SK-N-SH treated with all-trans-retinoic acid at 6 μM for 48 hours (cell line): ENCODE results near the gene DOCK7.

ENCODE experiments used
- ATAC-seq: fragments of 200-7000 bp; cut with Tn5 transposase; 3 replicates; pipeline ENCODE4 v1.9.1; 2020; ENCODE audit warnings: mild to moderate bottlenecking, moderate library complexity
- ARNTL ChIP-seq: fragments of 450-650 bp; formaldehyde crosslinking; IDR thresholded peaks from 2 replicates; pipeline ENCODE4 v1.5.0; 2020; ENCODE audit warnings: low read depth, mild to moderate bottlenecking, moderate library complexity, borderline replicate concordance
- BACH2 ChIP-seq: fragments of 250-450 bp; sonication (Bioruptor Pico); IDR thresholded peaks from 2 replicates; pipeline ENCODE4 v1.9.0; 2021; ENCODE audit warnings: mild to moderate bottlenecking, borderline replicate concordance
- CSDC2 ChIP-seq: fragments of 250-450 bp; sonication (Bioruptor Pico); IDR thresholded peaks from 2 replicates; pipeline ENCODE4 v1.5.0; 2020; ENCODE audit warnings: mild to moderate bottlenecking, moderate library complexity
- CSRNP3 ChIP-seq: fragments of 250-450 bp; sonication (Bioruptor Pico); IDR thresholded peaks from 2 replicates; pipeline ENCODE4 v1.5.1; 2021; ENCODE audit warnings: mild to moderate bottlenecking, moderate library complexity
- ESRRG ChIP-seq: fragments of 250-450 bp; sonication (Bioruptor Pico); IDR thresholded peaks from 2 replicates; pipeline ENCODE4 v1.6.1; 2021; ENCODE audit warnings: mild to moderate bottlenecking
- GLIS3 ChIP-seq: fragments of 250-450 bp; sonication (Bioruptor Pico); IDR thresholded peaks from 2 replicates; pipeline ENCODE4 v1.5.0; 2020; ENCODE audit warnings: mild to moderate bottlenecking, moderate library complexity
- PATZ1 ChIP-seq: fragments of 250-450 bp; sonication (Bioruptor Pico); IDR thresholded peaks from 2 replicates; pipeline ENCODE4 v1.8.0; 2020; ENCODE audit warnings: mild to moderate bottlenecking, moderate library complexity, borderline replicate concordance
- PPARA ChIP-seq: fragments of 250-450 bp; sonication (Bioruptor Pico); IDR thresholded peaks from 2 replicates; pipeline ENCODE4 v1.5.0; 2020; ENCODE audit warnings: mild to moderate bottlenecking, borderline replicate concordance
- RARB ChIP-seq: fragments of 250-450 bp; sonication (Bioruptor Pico); IDR thresholded peaks from 2 replicates; pipeline ENCODE4 v1.8.0; 2021; ENCODE audit warnings: mild to moderate bottlenecking, moderate library complexity
- SNAI2 ChIP-seq: fragments of 250-450 bp; sonication (Bioruptor Pico); IDR thresholded peaks from 2 replicates; pipeline ENCODE4 v1.5.0; 2020; ENCODE audit warnings: mild to moderate bottlenecking, moderate library complexity
- TCF4 ChIP-seq: fragments of 250-450 bp; sonication (Bioruptor Pico); IDR thresholded peaks from 2 replicates; pipeline ENCODE4 v1.8.0; 2021; ENCODE audit warnings: mild to moderate bottlenecking, moderate library complexity, borderline replicate concordance
- TOX ChIP-seq: fragments of 250-450 bp; sonication (Bioruptor Pico); IDR thresholded peaks from 2 replicates; pipeline ENCODE4 v1.8.0; 2021; ENCODE audit warnings: mild to moderate bottlenecking, moderate library complexity, borderline replicate concordance
- TSHZ2 ChIP-seq: fragments of 250-450 bp; sonication (Bioruptor Pico); IDR thresholded peaks from 2 replicates; pipeline ENCODE4 v1.5.0; 2020; ENCODE audit warnings: mild to moderate bottlenecking, moderate library complexity
- ZFP3 ChIP-seq: fragments of 250-450 bp; sonication (Bioruptor Pico); IDR thresholded peaks from 2 replicates; pipeline ENCODE4 v1.5.0; 2020; ENCODE audit warnings: mild to moderate bottlenecking, moderate library complexity
- ZFP30 ChIP-seq: fragments of 450-650 bp; formaldehyde crosslinking; IDR thresholded peaks from 2 replicates; pipeline ENCODE4 v1.5.0; 2022; ENCODE audit warnings: mild to moderate bottlenecking, moderate library complexity
- ZNF565 ChIP-seq: fragments of 450-650 bp; formaldehyde crosslinking; conservative IDR thresholded peaks from 2 replicates; pipeline ENCODE4 v1.5.0; 2020; ENCODE audit warnings: low read depth, mild to moderate bottlenecking, moderate library complexity
- ZNF70 ChIP-seq: fragments of 450-650 bp; formaldehyde crosslinking; IDR thresholded peaks from 2 replicates; pipeline ENCODE4 v1.5.0; 2020; ENCODE audit warnings: mild to moderate bottlenecking, moderate library complexity
- ZNF8 ChIP-seq: fragments of 450-650 bp; formaldehyde crosslinking; IDR thresholded peaks from 2 replicates; pipeline ENCODE4 v1.5.0; 2020; ENCODE audit warnings: mild to moderate bottlenecking, moderate library complexity
- TF ChIP-seq, protein P1 (sequence below): fragments of 250-450 bp; sonication (Bioruptor Pico); IDR thresholded peaks from 2 replicates; pipeline ENCODE4 v1.5.1; 2020; ENCODE audit warnings: low read depth, mild to moderate bottlenecking, moderate library complexity
- TF ChIP-seq, protein P2 (sequence below): fragments of 250-450 bp; sonication (Bioruptor Pico); IDR thresholded peaks from 2 replicates; pipeline ENCODE4 v1.8.0; 2021; ENCODE audit warnings: low read depth, mild to moderate bottlenecking, moderate library complexity, borderline replicate concordance

DOCK7 gene

DNA sequence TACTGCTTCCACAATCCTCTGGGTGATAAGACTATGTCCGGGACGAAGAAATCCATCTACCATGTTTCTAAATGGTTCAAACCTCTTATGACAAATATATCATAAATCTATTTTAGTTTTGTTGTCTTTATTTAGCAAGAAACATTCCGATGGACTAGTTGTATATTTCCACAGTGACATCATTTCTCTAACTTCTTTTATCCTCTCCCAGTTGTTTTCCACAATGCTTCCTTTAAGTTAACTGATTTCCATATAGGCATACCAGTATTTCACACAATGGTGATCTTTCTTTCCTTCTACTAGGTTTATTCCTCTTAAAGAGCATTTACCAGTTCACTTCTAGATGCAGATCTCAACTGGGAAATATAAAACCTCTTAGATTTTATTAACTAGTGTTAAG, 206.5 kb downstream of the DOCK7 start:
- no peak for ATAC-seq
- TF ChIP-seq ZNF70 (CRISPR knock-in tag) (no peak), TCF4 (no peak), BACH2 (CRISPR knock-in tag) (no peak), ZNF565 (CRISPR knock-in tag) (no peak), PATZ1 (CRISPR knock-in tag) (no peak), SNAI2 (no peak), GLIS3 (CRISPR knock-in tag) (no peak), ZFP3 (CRISPR knock-in tag) (no peak), CSRNP3 (CRISPR knock-in tag) (no peak), CSDC2 (no peak), ZFP30 (CRISPR knock-in tag) (no peak), PPARA (no peak), ESRRG (CRISPR knock-in tag) (no peak), RARB (no peak)

DNA sequence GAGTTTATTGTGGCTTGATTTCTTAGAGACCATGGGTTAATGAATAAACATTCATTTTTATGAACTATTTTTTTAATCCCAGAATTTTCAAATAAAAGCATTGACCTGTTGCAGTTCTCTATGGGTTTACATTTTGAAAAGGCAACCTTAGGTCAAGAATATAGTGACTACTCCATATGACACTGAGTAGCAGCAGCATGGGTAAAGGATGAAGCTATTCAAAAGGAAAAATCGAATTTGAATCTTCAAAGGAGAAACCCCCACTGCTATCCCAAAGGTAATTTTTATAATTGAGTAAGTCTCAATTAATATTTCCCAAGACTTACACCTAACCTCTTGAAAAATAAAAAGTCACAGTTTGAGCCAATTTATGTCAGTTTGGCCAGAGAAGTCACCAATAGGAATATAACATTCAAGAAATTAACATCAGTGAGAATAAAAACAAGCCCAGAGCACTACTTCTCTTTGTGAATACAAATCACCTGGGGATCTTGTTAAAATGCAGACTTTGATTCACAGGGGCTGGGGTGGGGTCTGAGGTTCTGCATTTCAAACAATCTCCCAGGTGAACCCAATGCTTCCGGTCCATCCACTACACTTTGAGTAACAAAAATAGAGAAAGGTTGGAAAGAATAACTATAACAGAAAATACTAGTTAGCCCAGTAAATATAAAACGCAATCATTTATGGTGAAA, 211.5 kb downstream of the DOCK7 start:
- ATAC-seq = no peak
- TF ChIP-seq CSDC2 (no peak), TOX (no peak), TSHZ2 (CRISPR knock-in tag) (no peak), PATZ1 (CRISPR knock-in tag) (no peak), CSRNP3 (CRISPR knock-in tag) (no peak), ESRRG (CRISPR knock-in tag) (no peak), RARB (no peak), ARNTL (CRISPR knock-in tag) (no peak), TCF4 (no peak), ZNF8 (CRISPR knock-in tag) (no peak), ZNF565 (CRISPR knock-in tag) (no peak), ZFP30 (CRISPR knock-in tag) (no peak)
- TF ChIP-seq, protein P1, sequence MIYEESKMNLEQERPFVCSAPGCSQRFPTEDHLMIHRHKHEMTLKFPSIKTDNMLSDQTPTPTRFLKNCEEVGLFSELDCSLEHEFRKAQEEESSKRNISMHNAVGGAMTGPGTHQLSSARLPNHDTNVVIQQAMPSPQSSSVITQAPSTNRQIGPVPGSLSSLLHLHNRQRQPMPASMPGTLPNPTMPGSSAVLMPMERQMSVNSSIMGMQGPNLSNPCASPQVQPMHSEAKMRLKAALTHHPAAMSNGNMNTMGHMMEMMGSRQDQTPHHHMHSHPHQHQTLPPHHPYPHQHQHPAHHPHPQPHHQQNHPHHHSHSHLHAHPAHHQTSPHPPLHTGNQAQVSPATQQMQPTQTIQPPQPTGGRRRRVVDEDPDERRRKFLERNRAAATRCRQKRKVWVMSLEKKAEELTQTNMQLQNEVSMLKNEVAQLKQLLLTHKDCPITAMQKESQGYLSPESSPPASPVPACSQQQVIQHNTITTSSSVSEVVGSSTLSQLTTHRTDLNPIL (CRISPR knock-in tag) = no peak
- TF ChIP-seq, protein P2, sequence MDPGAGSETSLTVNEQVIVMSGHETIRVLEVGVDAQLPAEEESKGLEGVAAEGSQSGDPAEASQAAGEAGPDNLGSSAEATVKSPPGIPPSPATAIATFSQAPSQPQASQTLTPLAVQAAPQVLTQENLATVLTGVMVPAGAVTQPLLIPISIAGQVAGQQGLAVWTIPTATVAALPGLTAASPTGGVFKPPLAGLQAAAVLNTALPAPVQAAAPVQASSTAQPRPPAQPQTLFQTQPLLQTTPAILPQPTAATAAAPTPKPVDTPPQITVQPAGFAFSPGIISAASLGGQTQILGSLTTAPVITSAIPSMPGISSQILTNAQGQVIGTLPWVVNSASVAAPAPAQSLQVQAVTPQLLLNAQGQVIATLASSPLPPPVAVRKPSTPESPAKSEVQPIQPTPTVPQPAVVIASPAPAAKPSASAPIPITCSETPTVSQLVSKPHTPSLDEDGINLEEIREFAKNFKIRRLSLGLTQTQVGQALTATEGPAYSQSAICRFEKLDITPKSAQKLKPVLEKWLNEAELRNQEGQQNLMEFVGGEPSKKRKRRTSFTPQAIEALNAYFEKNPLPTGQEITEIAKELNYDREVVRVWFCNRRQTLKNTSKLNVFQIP (CRISPR knock-in tag) = no peak
